Panc1 (cell line): Measurements from ENCODE around the gene SLC1A2. TPM values are rescaled to one million over a fixed set of nuclear protein-coding genes. Genes with fewer than 3 reads are reported as not detected.
A peak's percentile ranks its signal among the peaks of the same experiment; 100 is the strongest.

Experiments
- ATAC-seq: fragments of 200-7000 bp; cut with Tn5 transposase; 2 replicates; pipeline ENCODE4 v1.9.1; 2020; ENCODE audit warnings: mild to moderate bottlenecking, moderate library complexity
- BruUV-seq: library from RNA; stranded (reverse); fragments of 400-500 nt; replicated peaks from 2 replicates; lab custom pipeline; 2021; lab: Mats Ljungman, UMichigan
- CTCF ChIA-PET: fragments of 300-600 bp; sonication (Branson Sonifier 250); formaldehyde crosslinking; loops from one replicate; lab custom pipeline; 2022; ENCODE audit warnings: antibody characterized with exemption; lab: Charles Lee
- POLR2A ChIA-PET: fragments of 300-600 bp; sonication (Branson Sonifier 250); formaldehyde crosslinking; loops from one replicate; lab custom pipeline; 2022; ENCODE audit warnings: antibody characterized with exemption; lab: Charles Lee
- DNase-seq: peaks from one replicate; pipeline ENCODE4 v3.0.0-alpha.2; 2010; ENCODE audit warnings: low read depth, low spot score
- H3K27ac ChIP-seq: 2 replicates; pipeline ENCODE4 v1.5.1; 2011; ENCODE audit warnings: mild to moderate bottlenecking, low read length, inconsistent platforms
- H3K27me3 ChIP-seq: fragments of 200-500 bp; sonication (Bioruptor generic); 2 replicates; pipeline ENCODE4 v1.6.0; 2014; ENCODE audit warnings: low read length, inconsistent platforms; ENCODE audit not compliant: control insufficient read depth, insufficient read depth
- H3K36me3 ChIP-seq: fragments of 200-500 bp; sonication (Bioruptor generic); 2 replicates; pipeline ENCODE4 v1.5.1; 2014; ENCODE audit warnings: inconsistent platforms, mild to moderate bottlenecking, low read length, moderate library complexity; ENCODE audit not compliant: control insufficient read depth, insufficient read depth
- H3K4me1 ChIP-seq: 2 replicates; pipeline ENCODE4 v1.5.1; 2011; ENCODE audit warnings: inconsistent platforms, mild to moderate bottlenecking, low read length, moderate library complexity; ENCODE audit not compliant: control insufficient read depth, insufficient read depth
- H3K4me3 ChIP-seq, 2 experiments: 2 replicates each; pipeline ENCODE4 v1.5.1; 2011 to 2012; ENCODE audit warnings: low read depth in 2 of 2, low read length in 2 of 2, mild to moderate bottlenecking in 2 of 2, inconsistent platforms in 1 of 2, moderate library complexity in 1 of 2
- H3K9me3 ChIP-seq: fragments of 200-500 bp; sonication (Bioruptor generic); 2 replicates; pipeline ENCODE4 v1.5.1; 2014; ENCODE audit warnings: low read depth, mild to moderate bottlenecking, inconsistent platforms, low read length, moderate library complexity; ENCODE audit not compliant: control insufficient read depth, insufficient read depth
- POLR2AphosphoS5 ChIP-seq: IDR thresholded peaks from 2 replicates; pipeline ENCODE4 v1.6.1; 2012; ENCODE audit warnings: mild to moderate bottlenecking, low read depth, low read length, moderate library complexity
- REST ChIP-seq, 2 experiments: IDR thresholded peaks; 2 replicates each; pipeline ENCODE4 v1.6.1; 2011 to 2012; ENCODE audit warnings: low read depth in 2 of 2, control low read depth in 1 of 2, low read length in 1 of 2, mild to moderate bottlenecking in 1 of 2, moderate library complexity in 1 of 2; ENCODE audit not compliant: insufficient read depth in 1 of 2
- SIN3A ChIP-seq: IDR thresholded peaks from 2 replicates; pipeline ENCODE4 v1.6.1; 2012; ENCODE audit warnings: low read depth, mild to moderate bottlenecking, low read length, moderate library complexity, borderline replicate concordance; ENCODE audit not compliant: insufficient read depth
- TCF7L2 ChIP-seq: IDR thresholded peaks from 2 replicates; pipeline ENCODE4 v1.6.1; 2011; ENCODE audit warnings: mild to moderate bottlenecking, low read depth, low read length, inconsistent platforms
- in situ Hi-C: cut with HindIII; loops from 2 replicates; pipeline ENCODE4 v1.10.0; 2016; ENCODE audit warnings: low sequenced_read_pairs, low pct_unique_long_range_greater_than_20kb
- intact Hi-C: fragments of 100-400 bp; cut with micrococcal nuclease; formaldehyde crosslinking; loops from one replicate; pipeline ENCODE4 v1.10.0; 2022; ENCODE audit not compliant: unreplicated experiment
- total RNA-seq: library from RNA; stranded (reverse); gene quantifications from one replicate; pipeline ENCODE4 v1.2.1, GENCODE V29; 2021; ENCODE audit not compliant: unreplicated experiment
- TF ChIP-seq, protein P1 (sequence below): fragments of 450-650 bp; IDR thresholded peaks from 2 replicates; pipeline ENCODE4 v1.5.1; 2017; ENCODE audit warnings: mild to moderate bottlenecking

The SLC1A2 gene
- total RNA-seq, 1 experiment from 2014 or later: 0.21 TPM

DNA sequence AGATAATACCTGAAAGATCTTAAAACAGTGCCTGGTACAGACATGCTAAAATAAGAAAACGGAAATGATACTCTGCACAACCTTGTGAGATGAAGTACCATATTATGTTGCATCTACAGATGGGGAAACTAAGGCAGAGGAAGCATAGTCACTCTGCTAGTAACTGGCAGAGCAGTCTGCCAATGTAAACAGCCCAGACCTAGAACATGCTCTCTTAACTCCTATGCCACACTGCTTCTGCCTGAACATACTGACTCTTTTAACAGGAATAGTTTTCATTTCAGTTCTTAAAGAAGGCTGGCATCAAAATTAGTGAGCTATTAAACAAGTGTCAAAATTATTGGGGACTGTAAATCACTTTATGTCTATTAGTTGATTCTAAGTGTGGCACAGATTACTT lies 180.5 kb downstream of the SLC1A2 start:
- TF ChIP-seq SIN3A (no peak), REST (IDR thresholded peaks at IDR 0.05; ENCODE audit: insufficient read depth in 1 of 2, low read depth in 2 of 2, low read length in 1 of 2) (no peak), TCF7L2 (no peak), POLR2AphosphoS5 (no peak)
- TF ChIP-seq, protein P1, sequence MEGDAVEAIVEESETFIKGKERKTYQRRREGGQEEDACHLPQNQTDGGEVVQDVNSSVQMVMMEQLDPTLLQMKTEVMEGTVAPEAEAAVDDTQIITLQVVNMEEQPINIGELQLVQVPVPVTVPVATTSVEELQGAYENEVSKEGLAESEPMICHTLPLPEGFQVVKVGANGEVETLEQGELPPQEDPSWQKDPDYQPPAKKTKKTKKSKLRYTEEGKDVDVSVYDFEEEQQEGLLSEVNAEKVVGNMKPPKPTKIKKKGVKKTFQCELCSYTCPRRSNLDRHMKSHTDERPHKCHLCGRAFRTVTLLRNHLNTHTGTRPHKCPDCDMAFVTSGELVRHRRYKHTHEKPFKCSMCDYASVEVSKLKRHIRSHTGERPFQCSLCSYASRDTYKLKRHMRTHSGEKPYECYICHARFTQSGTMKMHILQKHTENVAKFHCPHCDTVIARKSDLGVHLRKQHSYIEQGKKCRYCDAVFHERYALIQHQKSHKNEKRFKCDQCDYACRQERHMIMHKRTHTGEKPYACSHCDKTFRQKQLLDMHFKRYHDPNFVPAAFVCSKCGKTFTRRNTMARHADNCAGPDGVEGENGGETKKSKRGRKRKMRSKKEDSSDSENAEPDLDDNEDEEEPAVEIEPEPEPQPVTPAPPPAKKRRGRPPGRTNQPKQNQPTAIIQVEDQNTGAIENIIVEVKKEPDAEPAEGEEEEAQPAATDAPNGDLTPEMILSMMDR: no peak
- DNase-seq: no peak
- Histone ChIP-seq H3K36me3 (no peaks in the 10 kb centered on the region), H3K27me3 (no peaks in the 10 kb centered on the region), H3K4me3 (no peak overlapping the region), H3K27ac (no peak overlapping the region; the same call in 1 of the 2 replicates), H3K4me1 (no peaks in the 10 kb centered on the region; the same call in 1 of the 2 replicates), H3K9me3 (no peaks in the 10 kb centered on the region)
- BruUV-seq: no TSS peak
- intact Hi-C loops: loop anchor here (5.0 to 10.0 kb wide), 2 partner anchors 244 to 312 kb away; no protein-coding TSS in a partner anchor
- ChIA-PET POLR2A (no interaction called here), CTCF (interaction anchor here (0.6 kb wide), 2 partner anchors 139 to 843 kb away, joined by 3 to 5 read pairs; no protein-coding TSS in a partner anchor)
- in situ Hi-C loops: no loop called here
- no peak for ATAC-seq

DNA sequence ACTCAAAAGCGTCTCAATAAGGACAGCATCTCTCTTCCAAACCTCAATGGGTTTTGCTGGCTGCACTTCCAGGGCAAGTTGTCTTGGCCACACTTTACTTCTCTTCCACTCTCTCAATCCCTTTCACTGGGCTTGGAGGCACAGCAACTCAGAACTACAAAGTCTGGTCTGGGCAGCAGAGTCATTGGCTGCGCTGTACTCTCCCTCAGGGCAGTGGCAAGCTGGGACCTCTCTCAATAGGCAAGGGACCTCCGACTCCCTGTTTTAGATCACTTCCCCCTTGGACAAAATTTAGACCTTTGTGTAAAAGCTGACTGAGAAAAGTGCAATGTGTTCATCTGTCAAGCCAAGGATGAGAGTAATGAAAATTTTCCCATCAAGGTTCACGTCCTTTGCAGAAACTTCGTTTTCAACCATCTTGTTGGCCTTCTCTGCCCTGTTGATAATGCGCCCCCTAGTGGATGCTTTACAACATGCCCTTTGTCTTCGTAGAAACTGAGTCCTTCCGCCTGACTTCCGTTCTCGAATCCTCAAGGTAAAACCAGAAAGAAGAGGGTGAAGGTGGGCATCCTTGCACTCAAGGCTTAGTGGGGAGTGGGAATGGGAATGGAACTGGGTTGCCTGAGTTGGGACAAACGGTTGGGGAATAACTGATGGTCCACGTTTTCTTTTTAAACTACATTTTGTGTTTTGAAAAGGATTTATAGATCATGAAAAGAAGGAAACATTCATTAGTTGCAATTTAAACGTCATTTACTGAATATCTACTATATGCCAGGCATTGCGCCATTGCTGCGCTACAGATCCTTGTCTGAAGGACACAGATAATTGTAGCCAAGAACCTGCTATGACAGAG lies 181.3 kb downstream of the SLC1A2 start:
- in situ Hi-C loops (no loop called here), intact Hi-C loops (loop anchor here (5.0 to 10.0 kb wide), 2 partner anchors 243 to 311 kb away; no protein-coding TSS in a partner anchor)
- POLR2A ChIA-PET: no interaction called here
- TF ChIP-seq, protein P1: peak; percentile 85
- TF ChIP-seq SIN3A: no peak
- CTCF ChIA-PET: interaction anchor here (0.6 kb wide), 1 partner anchor 53 kb away, joined by 3 read pairs; no protein-coding TSS in a partner anchor
- H3K4me3 ChIP-seq: no peak overlapping the region
- H3K4me1 ChIP-seq: no peaks in the 10 kb centered on the region; the same call in 1 of the 2 replicates
- H3K27ac ChIP-seq: peak overlapping the region; percentile 25
- no peak for DNase-seq
- BruUV-seq: no TSS peak
- no peaks in the 10 kb centered on the region for H3K9me3 ChIP-seq
- ATAC-seq: no peak
- H3K27me3 ChIP-seq: no peaks in the 10 kb centered on the region
- no peaks in the 10 kb centered on the region for H3K36me3 ChIP-seq
